ENCODE data around the gene CYB5R3.
"Not testable (repeated sequence)": the region's sequence is repeated elsewhere in the genome, so short reads cannot be mapped to it uniquely, and the experiment has no call there.

CYB5R3 gene

GRCh38 chr22:42596336-42596735 is 52.9 kb downstream of the CYB5R3 start:
- no peak for DNase-seq

- no peak for DNase-seq
These were observed 53.8 kb downstream of the CYB5R3 start for GRCh38 chr22:42595434-42595833.

DNA sequence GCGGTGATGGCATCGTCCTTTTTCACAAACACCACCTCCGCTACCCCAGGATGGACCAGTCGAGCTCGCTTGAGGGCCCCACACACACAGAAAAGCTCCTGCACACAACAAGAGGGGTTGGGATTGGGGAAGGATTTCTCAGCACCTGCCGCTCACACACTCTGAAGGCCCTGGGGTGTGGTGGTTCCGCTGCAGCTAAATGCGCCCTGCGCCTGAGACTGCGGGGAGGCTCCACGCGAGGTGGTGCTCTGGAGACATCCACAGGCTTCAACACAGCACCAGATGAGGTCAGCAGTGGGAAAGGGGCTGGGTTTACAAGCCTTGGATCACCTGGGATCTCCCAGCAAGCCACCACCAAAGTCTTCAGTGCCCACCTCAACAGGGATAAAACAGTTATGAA is 57.2 kb downstream of the CYB5R3 start:
- DNase-seq: no peak

GRCh38 chr22:42587588-42588175 is 61.5 kb downstream of the CYB5R3 start:
- DNase-seq: no peak

- no peak for DNase-seq
These were observed 62.8 kb downstream of the CYB5R3 start for GRCh38 chr22:42586381-42586780.

GRCh38 chr22:42585096-42585495 is 64.1 kb downstream of the CYB5R3 start:
- DNase-seq: no peak

GRCh38 chr22:42584364-42584940 is 64.7 kb downstream of the CYB5R3 start:
- DNase-seq: no peak

DNA sequence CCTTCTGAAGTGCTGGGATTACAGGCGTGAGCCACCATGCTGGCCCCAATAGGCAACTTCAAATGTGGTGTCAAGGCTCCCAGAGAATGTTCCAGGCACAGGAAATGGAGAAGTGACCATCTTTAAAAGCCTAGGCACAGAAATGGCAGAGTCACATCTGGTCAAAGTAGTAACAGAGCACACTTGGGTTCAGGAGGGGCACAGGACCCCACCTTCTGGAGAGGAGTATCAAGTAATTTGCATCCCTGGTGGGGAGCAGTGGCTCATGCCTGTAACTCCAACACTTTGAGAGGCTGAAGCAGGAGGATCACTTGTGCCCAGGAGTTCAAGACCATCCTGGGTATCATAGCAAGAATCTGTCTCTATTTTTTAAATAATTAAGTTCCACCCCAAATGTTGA is 66.2 kb downstream of the CYB5R3 start:
- DNase-seq: no peak

DNA sequence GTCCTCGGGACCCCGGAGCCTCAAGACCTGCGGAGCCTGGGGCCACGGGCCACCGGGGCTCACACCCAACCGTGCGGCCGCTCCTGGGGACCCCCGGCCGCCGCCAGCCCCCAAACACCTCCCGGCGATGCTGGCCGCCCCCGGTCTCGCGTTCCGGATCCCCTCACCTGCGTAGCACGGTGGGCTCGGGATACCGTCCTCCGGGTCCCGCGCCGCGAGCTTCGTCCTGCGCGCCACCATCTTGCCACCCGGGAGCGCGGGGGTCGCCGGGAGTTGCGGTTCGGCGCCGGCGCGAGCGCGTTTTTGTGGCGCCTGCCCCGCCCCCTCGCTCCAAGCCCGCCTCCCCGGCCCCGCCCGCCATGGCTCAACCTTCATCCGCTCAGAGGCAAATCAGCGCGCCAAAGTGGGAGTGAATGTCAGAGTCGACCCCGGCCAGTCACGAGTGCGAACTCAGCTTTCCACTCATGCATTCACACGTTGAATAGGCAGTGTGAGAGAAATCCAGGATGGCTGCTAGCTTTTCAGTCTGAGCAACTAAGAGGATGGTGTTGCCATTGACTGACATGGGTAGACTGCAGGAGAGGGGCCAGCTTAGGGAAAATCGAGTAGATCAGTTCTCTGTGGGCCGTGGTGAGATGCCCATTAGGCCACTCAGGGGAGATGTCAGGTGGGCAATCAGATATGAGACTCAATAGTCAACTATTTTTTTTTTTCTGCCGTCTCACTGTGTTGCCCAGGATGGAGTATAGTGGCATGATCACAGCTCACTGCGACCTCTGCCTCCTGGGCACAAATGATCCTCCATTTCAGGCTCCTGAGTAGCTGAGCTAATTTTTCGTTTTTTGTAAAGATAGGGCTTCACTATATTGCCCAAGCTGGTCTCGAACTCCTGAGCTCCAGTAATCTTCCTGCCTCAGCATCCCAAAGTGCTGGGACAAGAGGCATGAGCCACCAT is 67.2 kb downstream of the CYB5R3 start:
- DNase-seq: peak; percentile 72

DNA sequence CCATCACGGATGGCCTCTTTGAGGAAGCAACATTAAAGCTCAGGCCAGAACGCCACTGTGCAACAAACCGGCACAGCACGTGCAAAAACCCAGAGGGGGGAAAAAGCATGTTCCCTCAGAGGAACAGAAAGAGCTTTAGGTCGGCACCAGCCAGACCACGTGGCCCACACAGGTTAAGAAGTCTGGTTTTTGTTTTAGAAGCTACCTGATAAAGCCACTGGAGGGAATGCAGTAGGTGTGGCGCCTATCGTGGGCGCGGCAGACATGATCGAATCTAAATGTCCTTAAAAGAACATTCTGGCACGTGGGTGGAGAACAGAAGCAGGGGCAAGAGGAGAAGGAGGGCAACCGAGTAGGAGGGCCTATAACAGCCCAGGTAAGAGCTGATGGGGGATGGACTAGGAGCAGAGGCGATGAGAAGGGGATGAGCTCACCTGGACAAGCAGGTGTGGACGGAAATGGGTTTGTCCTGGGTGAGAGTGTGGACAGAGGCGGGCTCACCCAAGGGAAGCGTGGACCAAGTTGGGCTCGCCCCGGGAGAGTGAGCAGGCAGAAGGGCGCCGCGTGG is 67.9 kb downstream of the CYB5R3 start:
- not testable (repeated sequence) for DNase-seq

DNA sequence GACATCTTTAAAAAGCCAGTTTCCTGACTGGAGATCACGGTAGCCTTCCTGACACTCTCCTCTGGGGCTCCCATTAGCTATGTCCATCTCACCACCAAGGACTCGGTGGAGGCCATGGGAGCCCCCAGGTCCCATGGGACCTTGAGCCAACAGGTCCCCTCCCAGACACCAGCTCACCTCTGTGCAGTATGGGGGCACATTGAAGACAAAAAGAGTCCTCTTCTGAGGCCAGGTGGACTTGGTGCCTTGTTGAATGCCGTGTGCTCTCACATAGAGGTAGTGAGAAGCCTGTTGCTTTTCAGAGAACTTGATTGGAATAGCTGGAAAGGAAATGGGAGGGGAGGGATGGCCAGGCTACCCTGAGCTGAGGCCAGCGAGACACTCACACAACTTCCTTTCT is 69.2 kb downstream of the CYB5R3 start:
- DNase-seq: not testable (repeated sequence)

DNA sequence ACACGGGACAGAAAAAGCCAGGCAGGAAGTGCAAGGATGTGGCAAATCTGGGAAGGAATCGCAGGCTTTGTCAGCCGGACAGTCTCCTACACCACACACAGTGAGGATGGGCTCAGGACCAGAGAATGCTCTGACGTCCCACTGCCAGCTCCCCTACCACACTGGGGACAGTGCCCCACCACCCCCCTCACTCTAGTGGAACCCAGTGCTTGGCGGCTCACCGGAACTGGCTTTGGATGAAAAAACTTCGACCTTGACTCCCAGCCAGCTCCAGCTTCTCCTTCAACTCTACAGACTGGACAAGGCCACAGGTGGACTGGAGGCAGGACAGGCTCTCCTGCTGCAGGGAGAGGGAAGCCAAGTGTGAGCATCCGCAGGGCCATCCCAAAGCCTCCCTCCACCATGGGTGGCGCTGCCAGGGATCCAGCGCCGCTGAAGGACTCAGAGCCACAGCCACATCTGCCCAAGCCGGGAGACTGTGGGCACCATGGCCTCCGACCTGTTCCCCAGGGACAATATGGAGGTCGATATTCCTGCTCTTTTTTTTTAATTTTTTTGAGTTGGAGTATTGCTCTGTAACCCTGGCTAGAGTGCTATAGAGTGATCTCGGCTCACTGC is 71.5 kb downstream of the CYB5R3 start:
- DNase-seq: no peak

GRCh38 chr22:42577141-42577540 is 72.1 kb downstream of the CYB5R3 start:
- not testable (repeated sequence) for DNase-seq

GRCh38 chr22:42575996-42576574 is 73.1 kb downstream of the CYB5R3 start:
- DNase-seq: not testable (repeated sequence)

DNA sequence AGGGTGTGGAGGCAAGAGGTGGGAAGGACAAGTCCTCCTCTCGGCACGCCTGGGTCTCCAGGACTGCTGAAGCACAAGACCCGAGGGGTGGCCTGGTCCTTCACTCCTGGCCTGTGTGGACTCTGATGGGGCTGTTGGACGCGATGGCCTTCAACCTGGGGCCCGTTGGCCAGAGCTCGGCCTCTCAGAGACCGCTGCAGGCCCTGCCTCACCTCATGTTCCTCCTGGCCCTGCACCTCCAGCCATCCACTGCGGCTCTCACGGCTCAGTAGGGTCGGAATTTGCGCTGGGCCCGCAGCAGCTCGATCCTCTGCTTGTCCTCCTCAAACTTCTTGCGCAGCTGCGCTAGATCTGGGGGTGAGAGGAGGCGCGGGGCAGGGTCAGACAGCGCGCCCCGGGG is 74.7 kb downstream of the CYB5R3 start:
- DNase-seq: not testable (repeated sequence)

- DNase-seq: not testable (repeated sequence)
These were observed 75.1 kb downstream of the CYB5R3 start for GRCh38 chr22:42574046-42574445.

GRCh38 chr22:42571068-42571467 is 78.1 kb downstream of the CYB5R3 start:
- not testable (repeated sequence) for DNase-seq

GRCh38 chr22:42570580-42570979 is 78.6 kb downstream of the CYB5R3 start:
- not testable (repeated sequence) for DNase-seq

DNA sequence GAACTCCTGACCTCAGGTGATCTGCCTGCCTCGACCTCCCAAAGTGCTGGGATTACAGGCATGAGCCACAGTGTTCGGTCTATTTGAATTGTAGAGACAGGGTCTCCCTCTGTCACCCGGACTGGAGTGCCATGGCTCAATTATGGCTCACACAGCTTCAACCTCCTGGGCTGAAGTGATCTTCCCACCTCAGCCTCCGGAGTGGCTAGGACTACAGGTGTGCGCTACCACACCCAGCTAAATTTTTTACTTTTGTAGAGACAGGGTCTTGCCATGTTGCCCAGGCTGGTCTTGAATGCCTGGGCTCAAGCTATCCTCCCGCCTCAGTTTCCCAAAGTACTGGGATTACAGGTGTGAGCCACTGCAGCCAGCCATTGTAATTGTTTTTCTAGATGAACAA is 81.2 kb downstream of the CYB5R3 start:
- not testable (repeated sequence) for DNase-seq

Data from effector CD8-positive, alpha-beta T cell (primary cell).